Measurements from ENCODE around the gene SYNPO2.

Gene SYNPO2

DNA sequence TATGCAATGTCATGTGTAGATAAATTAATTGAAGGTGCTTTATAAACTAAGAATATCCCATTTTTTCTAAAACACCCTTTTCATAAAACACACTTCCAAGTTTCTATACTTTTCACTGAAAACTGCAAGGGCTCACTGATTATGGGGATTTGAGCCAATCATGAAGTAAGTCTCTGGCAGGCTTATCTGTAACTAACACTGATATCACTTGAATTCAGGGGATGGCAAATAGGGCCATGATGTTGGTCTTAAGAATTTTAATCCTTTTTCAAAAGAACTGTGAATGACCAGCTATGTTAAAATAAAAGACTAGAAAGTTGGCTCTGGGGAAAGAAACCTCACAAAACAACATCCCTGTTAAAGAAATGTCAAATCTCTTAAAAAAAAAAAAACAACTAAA lies 39.8 kb upstream of the SYNPO2 start:
- H3K4me3 ChIP-seq (ENCODE audit: insufficient read depth in 1 of 2, low read depth in 1 of 2, low read length in 2 of 2): no peak overlapping the region
- H3K36me3 ChIP-seq (ENCODE audit: control insufficient read depth in 1 of 2, insufficient read depth in 2 of 2, low read depth in 1 of 2, low read length in 2 of 2): no peaks in the 10 kb centered on the region
- no peak overlapping the region for H3K9ac ChIP-seq (ENCODE audit: low read length)
- DNase-seq: no peak
- H3K4me2 ChIP-seq (ENCODE audit: low read length, poor library complexity, severe bottlenecking): no peak overlapping the region
- H3K23ac ChIP-seq (ENCODE audit: low read length in 2 of 2): no peak overlapping the region
- no peaks in the 10 kb centered on the region for H3K79me1 ChIP-seq (replicated peaks; ENCODE audit: low read length, poor library complexity, severe bottlenecking)
- no peaks in the 10 kb centered on the region for H3K27me3 ChIP-seq (ENCODE audit: control insufficient read depth in 1 of 2, insufficient read depth in 1 of 2, low read length in 2 of 2)
- H4K8ac ChIP-seq (ENCODE audit: low read length): no peak overlapping the region
- H2AK5ac ChIP-seq (ENCODE audit: low read length, severe bottlenecking): no peak overlapping the region
- no peak overlapping the region for H2BK120ac ChIP-seq (ENCODE audit: low read depth, low read length)
- no peak overlapping the region for H2BK15ac ChIP-seq (ENCODE audit: low read depth, poor library complexity, severe bottlenecking)
- H3K4ac ChIP-seq (ENCODE audit: low read depth in 1 of 2, low read length in 2 of 2): no peak overlapping the region
- H2BK5ac ChIP-seq (ENCODE audit: low read depth, low read length, poor library complexity, severe bottlenecking): no peak overlapping the region
- no peaks in the 10 kb centered on the region for H3K4me1 ChIP-seq (ENCODE audit: control insufficient read depth, insufficient read depth, low read depth, low read length)
- no peaks in the 10 kb centered on the region for H3K9me3 ChIP-seq (ENCODE audit: control insufficient read depth, low read length)
- no peak overlapping the region for H4K91ac ChIP-seq (ENCODE audit: low read length)
- no peak overlapping the region for H3K27ac ChIP-seq (ENCODE audit: low read length, poor library complexity, severe bottlenecking)
- H3K18ac ChIP-seq (ENCODE audit: low read depth in 1 of 2, low read length in 2 of 2): no peak overlapping the region
- H3K14ac ChIP-seq (ENCODE audit: low read length in 2 of 2): no peak overlapping the region
- H2AFZ ChIP-seq (ENCODE audit: low read depth, low read length): no peak overlapping the region
- H2BK12ac ChIP-seq (ENCODE audit: low read length in 2 of 2): no peak overlapping the region

GRCh38 chr4:118849867-118850487 lies 38.7 kb upstream of the SYNPO2 start:
- H4K8ac ChIP-seq (ENCODE audit: low read length): no peak overlapping the region
- peak overlapping the region; percentile 61 for H3K9ac ChIP-seq (ENCODE audit: low read length)
- no peak overlapping the region for H2AK5ac ChIP-seq (ENCODE audit: low read length, severe bottlenecking)
- H3K23ac ChIP-seq (ENCODE audit: low read length in 2 of 2): no peak overlapping the region
- no peak overlapping the region for H4K91ac ChIP-seq (ENCODE audit: low read length)
- peak overlapping the region in 1 of 2 experiments; percentile 70 for H3K4me3 ChIP-seq (ENCODE audit: insufficient read depth in 1 of 2, low read depth in 1 of 2, low read length in 2 of 2)
- no peak overlapping the region for H2BK12ac ChIP-seq (ENCODE audit: low read length in 2 of 2)
- no peaks in the 10 kb centered on the region for H3K9me3 ChIP-seq (ENCODE audit: control insufficient read depth, low read length)
- no peak overlapping the region for H3K27ac ChIP-seq (ENCODE audit: low read length, poor library complexity, severe bottlenecking)
- H3K18ac ChIP-seq (ENCODE audit: low read depth in 1 of 2, low read length in 2 of 2): no peak overlapping the region
- no peak overlapping the region for H3K4me2 ChIP-seq (ENCODE audit: low read length, poor library complexity, severe bottlenecking)
- H2BK120ac ChIP-seq (ENCODE audit: low read depth, low read length): no peak overlapping the region
- H3K14ac ChIP-seq (ENCODE audit: low read length in 2 of 2): no peak overlapping the region
- H2BK5ac ChIP-seq (ENCODE audit: low read depth, low read length, poor library complexity, severe bottlenecking): no peak overlapping the region
- H3K4me1 ChIP-seq (ENCODE audit: control insufficient read depth, insufficient read depth, low read depth, low read length): no peaks in the 10 kb centered on the region
- H3K27me3 ChIP-seq (ENCODE audit: control insufficient read depth in 1 of 2, insufficient read depth in 1 of 2, low read length in 2 of 2): no peaks in the 10 kb centered on the region
- 50% methylated on average over 1 of the region's 2 CpGs for WGBS
- no peak overlapping the region for H2BK15ac ChIP-seq (ENCODE audit: low read depth, poor library complexity, severe bottlenecking)
- no peaks in the 10 kb centered on the region for H3K79me1 ChIP-seq (replicated peaks; ENCODE audit: low read length, poor library complexity, severe bottlenecking)
- H3K36me3 ChIP-seq (ENCODE audit: control insufficient read depth in 1 of 2, insufficient read depth in 2 of 2, low read depth in 1 of 2, low read length in 2 of 2): no peaks in the 10 kb centered on the region
- H3K4ac ChIP-seq (ENCODE audit: low read depth in 1 of 2, low read length in 2 of 2): no peak overlapping the region
- no peak for DNase-seq
- no peak overlapping the region for H2AFZ ChIP-seq (ENCODE audit: low read depth, low read length)

- Histone ChIP-seq H3K79me1 (replicated peaks; ENCODE audit: low read length, poor library complexity, severe bottlenecking) (no peaks in the 10 kb centered on the region), H3K14ac (ENCODE audit: low read length in 2 of 2) (no peak overlapping the region), H4K8ac (ENCODE audit: low read length) (no peak overlapping the region), H2BK15ac (ENCODE audit: low read depth, poor library complexity, severe bottlenecking) (no peak overlapping the region), H2BK120ac (ENCODE audit: low read depth, low read length) (no peak overlapping the region), H3K18ac (ENCODE audit: low read depth in 1 of 2, low read length in 2 of 2) (no peak overlapping the region), H3K4ac (ENCODE audit: low read depth in 1 of 2, low read length in 2 of 2) (no peak overlapping the region), H3K27ac (ENCODE audit: low read length, poor library complexity, severe bottlenecking) (no peak overlapping the region), H3K27me3 (ENCODE audit: control insufficient read depth in 1 of 2, insufficient read depth in 1 of 2, low read length in 2 of 2) (no peaks in the 10 kb centered on the region), H2BK12ac (ENCODE audit: low read length in 2 of 2) (no peak overlapping the region), H3K4me1 (ENCODE audit: control insufficient read depth, insufficient read depth, low read depth, low read length) (no peaks in the 10 kb centered on the region), H3K9ac (ENCODE audit: low read length) (peak overlapping the region; percentile 61), H2AK5ac (ENCODE audit: low read length, severe bottlenecking) (no peak overlapping the region), H4K91ac (ENCODE audit: low read length) (no peak overlapping the region), H3K23ac (ENCODE audit: low read length in 2 of 2) (no peak overlapping the region), H3K36me3 (ENCODE audit: control insufficient read depth in 1 of 2, insufficient read depth in 2 of 2, low read depth in 1 of 2, low read length in 2 of 2) (no peaks in the 10 kb centered on the region), H2BK5ac (ENCODE audit: low read depth, low read length, poor library complexity, severe bottlenecking) (no peak overlapping the region), H2AFZ (ENCODE audit: low read depth, low read length) (no peak overlapping the region), H3K4me2 (ENCODE audit: low read length, poor library complexity, severe bottlenecking) (no peak overlapping the region), H3K9me3 (ENCODE audit: control insufficient read depth, low read length) (no peaks in the 10 kb centered on the region), H3K4me3 (ENCODE audit: insufficient read depth in 1 of 2, low read depth in 1 of 2, low read length in 2 of 2) (peak overlapping the region in 1 of 2 experiments; percentile 70)
- DNase-seq: peak; percentile 52
- WGBS: 29% methylated on average over 8 of the region's 8 CpGs
These were observed 38.0 kb upstream of the SYNPO2 start for GRCh38 chr4:118850488-118851173.

GRCh38 chr4:118857760-118858159 lies 30.9 kb upstream of the SYNPO2 start:
- H3K9me3 ChIP-seq (ENCODE audit: control insufficient read depth, low read length): no peaks in the 10 kb centered on the region

More at GRCh38 chr4:118857760-118858159, 30.9 kb upstream of the SYNPO2 start:
- WGBS: 85% methylated on average over 2 of the region's 2 CpGs
- Histone ChIP-seq H3K27me3 (ENCODE audit: control insufficient read depth in 1 of 2, insufficient read depth in 1 of 2, low read length in 2 of 2) (no peaks in the 10 kb centered on the region), H2BK12ac (ENCODE audit: low read length in 2 of 2) (no peak overlapping the region), H3K27ac (ENCODE audit: low read length, poor library complexity, severe bottlenecking) (no peak overlapping the region), H3K14ac (ENCODE audit: low read length in 2 of 2) (no peak overlapping the region), H2BK15ac (ENCODE audit: low read depth, poor library complexity, severe bottlenecking) (no peak overlapping the region), H3K4me2 (ENCODE audit: low read length, poor library complexity, severe bottlenecking) (no peak overlapping the region), H2BK5ac (ENCODE audit: low read depth, low read length, poor library complexity, severe bottlenecking) (no peak overlapping the region), H3K4me3 (ENCODE audit: insufficient read depth in 1 of 2, low read depth in 1 of 2, low read length in 2 of 2) (no peak overlapping the region), H3K36me3 (ENCODE audit: control insufficient read depth in 1 of 2, insufficient read depth in 2 of 2, low read depth in 1 of 2, low read length in 2 of 2) (no peaks in the 10 kb centered on the region), H3K79me1 (replicated peaks; ENCODE audit: low read length, poor library complexity, severe bottlenecking) (no peaks in the 10 kb centered on the region), H3K4ac (ENCODE audit: low read depth in 1 of 2, low read length in 2 of 2) (no peak overlapping the region), H2AK5ac (ENCODE audit: low read length, severe bottlenecking) (no peak overlapping the region), H3K18ac (ENCODE audit: low read depth in 1 of 2, low read length in 2 of 2) (no peak overlapping the region), H4K91ac (ENCODE audit: low read length) (no peak overlapping the region), H3K9ac (ENCODE audit: low read length) (no peak overlapping the region), H3K4me1 (ENCODE audit: control insufficient read depth, insufficient read depth, low read depth, low read length) (no peaks in the 10 kb centered on the region), H3K23ac (ENCODE audit: low read length in 2 of 2) (no peak overlapping the region), H2AFZ (ENCODE audit: low read depth, low read length) (no peak overlapping the region), H2BK120ac (ENCODE audit: low read depth, low read length) (no peak overlapping the region), H4K8ac (ENCODE audit: low read length) (no peak overlapping the region)
- no peak for DNase-seq

Data from mesenchymal stem cell (in vitro differentiated cells and primary cell).